Astrocyte (in vitro differentiated cells and primary cell): ENCODE data around the gene LCOR. TPM values are rescaled to one million over a fixed set of nuclear protein-coding genes. Genes with fewer than 3 reads are reported as not detected.

Experiments
- DNase-seq: peaks from one replicate; pipeline ENCODE4 v3.0.0-alpha.2; 2010; ENCODE audit warnings: low read depth
- FAIRE-seq: peaks from 2 replicates; lab custom pipeline; 2011; peaks lifted over from hg19 to GRCh38; lab: Jason Lieb, UNC
- H2AFZ ChIP-seq: 2 replicates; pipeline ENCODE4 v1.6.0; 2012; ENCODE audit warnings: low read depth, low read length, inconsistent platforms
- H3K27ac ChIP-seq: 2 replicates; pipeline ENCODE4 v1.5.1; 2011; ENCODE audit warnings: low read depth, low read length, inconsistent platforms
- H3K27me3 ChIP-seq: 2 replicates; pipeline ENCODE4 v1.6.0; 2011; ENCODE audit warnings: low read length, inconsistent platforms; ENCODE audit not compliant: insufficient read depth
- H3K36me3 ChIP-seq: 2 replicates; pipeline ENCODE4 v1.5.1; 2011; ENCODE audit warnings: low read length, inconsistent platforms; ENCODE audit not compliant: insufficient read depth
- H3K4me1 ChIP-seq: 2 replicates; pipeline ENCODE4 v1.5.1; 2011; ENCODE audit warnings: low read length, inconsistent platforms; ENCODE audit not compliant: insufficient read depth
- H3K4me2 ChIP-seq: 2 replicates; pipeline ENCODE4 v1.6.0; 2012; ENCODE audit warnings: low read length, inconsistent platforms
- H3K4me3 ChIP-seq: 2 replicates; pipeline ENCODE4 v1.5.1; 2011; ENCODE audit warnings: low read depth, mild to moderate bottlenecking, low read length, inconsistent platforms; ENCODE audit not compliant: insufficient read depth
- H3K79me2 ChIP-seq: 2 replicates; pipeline ENCODE4 v1.6.0; 2012; ENCODE audit warnings: mild to moderate bottlenecking, low read length, inconsistent platforms; ENCODE audit not compliant: insufficient read depth
- H3K9ac ChIP-seq: 2 replicates; pipeline ENCODE4 v1.6.0; 2012; ENCODE audit warnings: mild to moderate bottlenecking, low read length, inconsistent platforms
- H3K9me3 ChIP-seq: 2 replicates; pipeline ENCODE4 v1.5.1; 2012; ENCODE audit warnings: low read depth, mild to moderate bottlenecking, low read length, inconsistent platforms; ENCODE audit not compliant: insufficient read depth
- H4K20me1 ChIP-seq: 2 replicates; pipeline ENCODE4 v1.6.0; 2012; ENCODE audit warnings: low read length, inconsistent platforms; ENCODE audit not compliant: insufficient read depth
- H3K27ac Mint-ChIP-seq: one replicate; pipeline ENCODE4 v1.8.0; 2021; ENCODE audit warnings: mild to moderate bottlenecking, mixed read lengths; ENCODE audit not compliant: unreplicated experiment
- H3K27me3 Mint-ChIP-seq: one replicate; pipeline ENCODE4 v1.8.0; 2021; ENCODE audit warnings: low read depth, mixed read lengths; ENCODE audit not compliant: unreplicated experiment
- H3K36me3 Mint-ChIP-seq: one replicate; pipeline ENCODE4 v1.8.0; 2021; ENCODE audit warnings: low read depth, mixed read lengths; ENCODE audit not compliant: unreplicated experiment
- H3K4me1 Mint-ChIP-seq: one replicate; pipeline ENCODE4 v1.8.0; 2021; ENCODE audit warnings: low read depth, mixed read lengths; ENCODE audit not compliant: unreplicated experiment
- H3K4me3 Mint-ChIP-seq: one replicate; pipeline ENCODE4 v1.8.0; 2021; ENCODE audit warnings: mild to moderate bottlenecking, moderate library complexity, mixed read lengths; ENCODE audit not compliant: unreplicated experiment
- H3K9me3 Mint-ChIP-seq: one replicate; pipeline ENCODE4 v1.8.0; 2021; ENCODE audit warnings: mild to moderate bottlenecking, mixed read lengths; ENCODE audit not compliant: unreplicated experiment
- CTCF ChIP-seq: IDR thresholded peaks from 2 replicates; pipeline ENCODE4 v1.5.1; 2011; ENCODE audit warnings: low read depth, mild to moderate bottlenecking, inconsistent platforms, low read length, moderate library complexity; ENCODE audit not compliant: insufficient read depth
- EZH2 ChIP-seq: IDR thresholded peaks from 2 replicates; pipeline ENCODE4 v1.6.1; 2012; ENCODE audit warnings: mild to moderate bottlenecking, low read length, inconsistent platforms; ENCODE audit not compliant: insufficient read depth
- total RNA-seq: library from RNA; stranded (reverse); gene quantifications from 2 replicates; pipeline ENCODE4 v1.2.1, GENCODE V29; 2021

LCOR gene
- total RNA-seq, 1 donor from 2014 or later = 72.0 TPM

- Histone ChIP-seq H3K27me3 (no peaks in the 10 kb centered on the region), H4K20me1 (peaks cover 51% of the 10 kb centered on the region), H3K4me2 (peak overlapping the region; percentile 86), H3K9me3 (no peaks in the 10 kb centered on the region), H3K27ac (peak overlapping the region; percentile 61), H3K36me3 (no peaks in the 10 kb centered on the region), H3K4me1 (peaks cover 19% of the 10 kb centered on the region), H2AFZ (no peak overlapping the region), H3K4me3 (peak overlapping the region; percentile 67), H3K79me2 (peaks cover 57% of the 10 kb centered on the region), H3K9ac (peak overlapping the region; percentile 82)
- TF ChIP-seq EZH2 = no peak
- TF ChIP-seq CTCF = no peak
- H3K9me3 Mint-ChIP-seq = no peaks in the 10 kb centered on the region
- H3K27me3 Mint-ChIP-seq = no peaks in the 10 kb centered on the region
- H3K4me1 Mint-ChIP-seq = peaks cover 28% of the 10 kb centered on the region
- no peak for FAIRE-seq
- peak; percentile 45 for DNase-seq
- H3K4me3 Mint-ChIP-seq = peak overlapping the region; percentile 100
- H3K27ac Mint-ChIP-seq = peak overlapping the region; percentile 98
- peaks cover 2% of the 10 kb centered on the region for H3K36me3 Mint-ChIP-seq
These were observed 1.3 kb downstream of the LCOR start for GRCh38 chr10:96833220-96834001.

GRCh38 chr10:96834120-96834519 is 2.0 kb downstream of the LCOR start:
- Histone ChIP-seq H3K36me3 (no peaks in the 10 kb centered on the region), H3K4me2 (peak overlapping the region; percentile 86), H3K9ac (peak overlapping the region; percentile 82), H3K9me3 (no peaks in the 10 kb centered on the region), H3K27me3 (no peaks in the 10 kb centered on the region), H3K27ac (peak overlapping the region; percentile 61), H3K4me1 (peaks cover 19% of the 10 kb centered on the region), H3K4me3 (peak overlapping the region; percentile 67), H4K20me1 (peaks cover 58% of the 10 kb centered on the region), H3K79me2 (peaks cover 64% of the 10 kb centered on the region), H2AFZ (no peak overlapping the region)
- FAIRE-seq = no peak
- Mint-ChIP-seq H3K36me3 (peaks cover 2% of the 10 kb centered on the region), H3K4me1 (peaks cover 28% of the 10 kb centered on the region), H3K9me3 (no peaks in the 10 kb centered on the region), H3K4me3 (peak overlapping the region; percentile 100), H3K27ac (peak overlapping the region; percentile 98), H3K27me3 (no peaks in the 10 kb centered on the region)
- DNase-seq = no peak
- TF ChIP-seq EZH2 (no peak), CTCF (no peak)

- H3K9me3 Mint-ChIP-seq = no peaks in the 10 kb centered on the region
These were observed 3.8 kb downstream of the LCOR start for GRCh38 chr10:96835899-96836298.

More at GRCh38 chr10:96835899-96836298, 3.8 kb downstream of the LCOR start:
- DNase-seq = no peak
- FAIRE-seq = no peak
- H3K27ac Mint-ChIP-seq = peak overlapping the region; percentile 37
- H3K9ac ChIP-seq = no peak overlapping the region
- H3K27me3 ChIP-seq = no peaks in the 10 kb centered on the region
- H4K20me1 ChIP-seq = peaks cover 75% of the 10 kb centered on the region
- H3K36me3 ChIP-seq = no peaks in the 10 kb centered on the region
- peak overlapping the region; percentile 52 for H3K4me2 ChIP-seq
- H3K4me3 ChIP-seq = no peak overlapping the region
- H3K36me3 Mint-ChIP-seq = peaks cover 3% of the 10 kb centered on the region
- peaks cover 25% of the 10 kb centered on the region for H3K4me1 ChIP-seq
- no peak overlapping the region for H3K27ac ChIP-seq
- H3K4me3 Mint-ChIP-seq = peak overlapping the region; percentile 75
- TF ChIP-seq EZH2 (no peak), CTCF (no peak)
- H3K4me1 Mint-ChIP-seq = peaks cover 31% of the 10 kb centered on the region
- H3K27me3 Mint-ChIP-seq = no peaks in the 10 kb centered on the region
- no peak overlapping the region for H2AFZ ChIP-seq
- H3K9me3 ChIP-seq = no peaks in the 10 kb centered on the region
- H3K79me2 ChIP-seq = peaks cover 82% of the 10 kb centered on the region
